Measurements from ENCODE around the gene RPS3A.
"Not testable (repeated sequence)": the region's sequence is repeated elsewhere in the genome, so short reads cannot be mapped to it uniquely, and the experiment has no call there.

The RPS3A gene

GRCh38 chr4:151117371-151117962, 18.0 kb downstream of the RPS3A start:
- DNase-seq: peak; percentile 74

- DNase-seq: no peak
Measured at GRCh38 chr4:151129796-151130195, 30.4 kb downstream of the RPS3A start.

GRCh38 chr4:151133311-151133710, 33.9 kb downstream of the RPS3A start:
- no peak for DNase-seq

GRCh38 chr4:151136048-151136447, 36.6 kb downstream of the RPS3A start:
- DNase-seq: not testable (repeated sequence)

GRCh38 chr4:151139814-151140213, 40.4 kb downstream of the RPS3A start:
- DNase-seq: no peak

GRCh38 chr4:151142758-151143157, 43.3 kb downstream of the RPS3A start:
- no peak for DNase-seq

GRCh38 chr4:151143162-151143561, 43.7 kb downstream of the RPS3A start:
- DNase-seq: no peak

- no peak for DNase-seq
Measured at GRCh38 chr4:151143811-151144210, 44.4 kb downstream of the RPS3A start.

- DNase-seq: no peak
Measured at GRCh38 chr4:151144329-151145072, 45.1 kb downstream of the RPS3A start.

- DNase-seq: no peak
Measured at GRCh38 chr4:151147000-151147399, 47.6 kb downstream of the RPS3A start.

- no peak for DNase-seq
Measured at GRCh38 chr4:151148261-151148660, 48.8 kb downstream of the RPS3A start.

- no peak for DNase-seq
Measured at GRCh38 chr4:151150821-151151580, 51.6 kb downstream of the RPS3A start.

- no peak for DNase-seq
Measured at GRCh38 chr4:151152028-151152427, 52.6 kb downstream of the RPS3A start.

- no peak for DNase-seq
Measured at GRCh38 chr4:151153585-151153984, 54.2 kb downstream of the RPS3A start.
